ENCODE results near the gene TMEM53.

- TF ChIP-seq CTCF (IDR thresholded peaks at IDR 0.05) (no peak), POLR2A (IDR thresholded peaks at IDR 0.05) (no peak)
Observed at GRCh38 chr1:44723496-44724295, 49.4 kb upstream of the TMEM53 start.

Measured in heart left ventricle (tissue), 13 donors.